GM12878 (cell line): Measurements from ENCODE around the gene CLIC5. TPM values are rescaled to one million over a fixed set of nuclear protein-coding genes. Genes with fewer than 3 reads are reported as not detected.

Experiments
- BHLHE40 ChIP-seq, 2 experiments: fragments of 450-650 bp in 1 of 2; IDR thresholded peaks; 2 replicates each; pipeline ENCODE4 v1.6.1; 2011 to 2017; ENCODE audit warnings: low read depth in 2 of 2, borderline replicate concordance in 1 of 2, improper control_type of control experiment in 1 of 2, low read length in 1 of 2, mild to moderate bottlenecking in 1 of 2
- CBFB ChIP-seq: IDR thresholded peaks from 2 replicates; pipeline ENCODE4 v1.6.1; 2016; ENCODE audit warnings: antibody characterized with exemption, low read depth
- EP300 ChIP-seq, 2 experiments: fragments of 150-350 bp in 1 of 2; IDR thresholded peaks; 2 replicates each; pipeline ENCODE4 v1.6.1; 2011 to 2012; ENCODE audit warnings: low read depth in 2 of 2, low read length in 2 of 2, borderline replicate concordance in 1 of 2, improper control_type of control experiment in 1 of 2, inconsistent platforms in 1 of 2; ENCODE audit not compliant: control insufficient read depth in 1 of 2
- HDAC6 ChIP-seq: fragments of 200-600 bp; sonication (generic); IDR thresholded peaks from one replicate; pipeline ENCODE4 v1.8.0; 2017; ENCODE audit warnings: antibody characterized with exemption; ENCODE audit not compliant: unreplicated experiment
- HDGF ChIP-seq: fragments of 450-650 bp; IDR thresholded peaks from 2 replicates; pipeline ENCODE4 v1.6.1; 2016; ENCODE audit warnings: antibody characterized with exemption
- NRF1 ChIP-seq: conservative IDR thresholded peaks from 2 replicates; pipeline ENCODE4 v1.6.1; 2011; ENCODE audit warnings: mild to moderate bottlenecking, low read depth, low read length, improper control_type of control experiment
- PML ChIP-seq: IDR thresholded peaks from 2 replicates; pipeline ENCODE4 v1.6.1; 2012; ENCODE audit warnings: low read length, inconsistent platforms
- POU2F2 ChIP-seq: IDR thresholded peaks from 3 replicates; pipeline ENCODE4 v1.6.1; 2011; ENCODE audit warnings: low read depth, mild to moderate bottlenecking, low read length, borderline replicate concordance
- TAF1 ChIP-seq: IDR thresholded peaks from 2 replicates; pipeline ENCODE4 v1.6.1; 2011; ENCODE audit warnings: mild to moderate bottlenecking, low read depth, low read length, borderline replicate concordance
- YBX1 ChIP-seq: fragments of 450-650 bp; IDR thresholded peaks from 2 replicates; pipeline ENCODE4 v1.6.1; 2016; ENCODE audit warnings: antibody characterized with exemption
- polyA plus RNA-seq, 11 experiments: library from polyadenylated mRNA; depleted of rRNA in 4 of 11; unstranded in 6 of 11; stranded (reverse) in 5 of 11; fragments of >200 nt; fragmentation: Nextera tagmentation in 4 of 11; fragmentation: Illumina TruSeq in 1 of 11; extraction: Ambion mirVana in 4 of 11; extraction: Trizol in 1 of 11; gene quantifications; 1 replicate in 1 of 11; 2 replicates in 10 of 11; pipeline versions ENCODE4 v1.2.1 to v1.2.3, GENCODE V29; 2011 to 2016; ENCODE audit warnings: inconsistent platforms in 2 of 11, missing spikeins in 2 of 11, low read depth in 1 of 11
- total RNA-seq, 4 experiments: library from RNA; depleted of rRNA in 3 of 4; stranded (reverse); fragments of >200 nt in 3 of 4; fragmentation: Illumina TruSeq in 1 of 4; extraction: Trizol in 1 of 4; gene quantifications; 2 replicates each; pipeline versions ENCODE4 v1.2.1 to v1.2.3, GENCODE V29; 2013 to 2021
- TF ChIP-seq, protein P1 (sequence below): fragments of 450-650 bp; IDR thresholded peaks from 2 replicates; pipeline ENCODE4 v1.6.1; 2016; ENCODE audit warnings: mild to moderate bottlenecking, moderate library complexity, borderline replicate concordance
- TF ChIP-seq, protein P2 (sequence below): fragments of 450-650 bp; IDR thresholded peaks from 2 replicates; pipeline ENCODE4 v1.6.1; 2017; ENCODE audit warnings: mild to moderate bottlenecking, moderate library complexity
- TF ChIP-seq, protein P3 (sequence below): fragments of 150-350 bp; IDR thresholded peaks from 2 replicates; pipeline ENCODE4 v1.6.1; 2014; ENCODE audit warnings: mild to moderate bottlenecking, low read depth, low read length
- TF ChIP-seq, protein P4 (sequence below): IDR thresholded peaks from 2 replicates; pipeline ENCODE4 v1.6.1; 2011; ENCODE audit warnings: low read depth, low read length, improper control_type of control experiment, borderline replicate concordance

The CLIC5 gene
- total and polyA plus RNA-seq, 10 of the 15 experiments (the other 5 are each of a cell fraction or from before 2014, with no cell fraction given) = 0.01 to 0.08 (median 0.02) TPM; not detected in 7

DNA sequence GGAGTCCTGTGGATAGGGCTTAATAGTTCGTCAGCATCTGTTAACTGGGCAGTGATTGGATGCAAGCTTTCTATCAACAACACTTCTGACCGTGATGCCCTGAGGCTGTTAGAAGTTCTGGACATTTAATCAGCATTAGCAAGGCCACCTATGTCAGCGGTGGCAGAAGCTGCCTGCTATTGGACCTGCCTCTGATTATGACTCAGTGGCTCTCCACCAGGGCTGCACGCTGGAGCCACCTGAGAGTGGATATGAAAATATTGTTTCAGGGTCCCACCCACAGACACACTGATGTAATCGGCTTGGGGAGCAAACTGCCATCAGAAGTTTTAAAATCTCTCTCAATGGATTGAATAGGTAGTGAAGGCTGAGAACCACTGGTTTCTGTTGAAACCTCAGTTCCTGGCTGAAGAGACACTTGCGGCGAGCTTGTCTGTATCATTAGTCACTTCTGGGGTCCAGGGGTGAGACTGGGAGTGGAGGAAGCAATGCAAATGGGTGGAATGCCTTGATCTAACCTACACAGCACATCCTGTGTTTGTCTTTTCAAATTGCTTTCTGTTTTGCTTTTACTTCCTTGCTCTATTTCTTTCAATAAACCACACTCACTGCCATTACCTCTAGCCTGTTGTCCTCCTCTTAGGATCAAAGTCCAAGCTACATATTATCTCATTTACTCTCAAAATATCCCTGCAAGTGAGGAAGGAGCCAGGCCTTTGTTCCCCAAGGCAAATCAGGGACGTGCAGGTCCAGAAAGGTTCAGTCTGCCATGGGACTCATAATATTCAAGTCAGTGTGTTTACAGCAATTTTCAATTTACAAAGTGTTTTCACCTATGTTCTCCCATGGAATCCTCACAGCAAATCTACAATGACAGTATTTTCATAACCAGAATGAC is 4.2 kb downstream of the CLIC5 start (continued):
- TF ChIP-seq, protein P1, sequence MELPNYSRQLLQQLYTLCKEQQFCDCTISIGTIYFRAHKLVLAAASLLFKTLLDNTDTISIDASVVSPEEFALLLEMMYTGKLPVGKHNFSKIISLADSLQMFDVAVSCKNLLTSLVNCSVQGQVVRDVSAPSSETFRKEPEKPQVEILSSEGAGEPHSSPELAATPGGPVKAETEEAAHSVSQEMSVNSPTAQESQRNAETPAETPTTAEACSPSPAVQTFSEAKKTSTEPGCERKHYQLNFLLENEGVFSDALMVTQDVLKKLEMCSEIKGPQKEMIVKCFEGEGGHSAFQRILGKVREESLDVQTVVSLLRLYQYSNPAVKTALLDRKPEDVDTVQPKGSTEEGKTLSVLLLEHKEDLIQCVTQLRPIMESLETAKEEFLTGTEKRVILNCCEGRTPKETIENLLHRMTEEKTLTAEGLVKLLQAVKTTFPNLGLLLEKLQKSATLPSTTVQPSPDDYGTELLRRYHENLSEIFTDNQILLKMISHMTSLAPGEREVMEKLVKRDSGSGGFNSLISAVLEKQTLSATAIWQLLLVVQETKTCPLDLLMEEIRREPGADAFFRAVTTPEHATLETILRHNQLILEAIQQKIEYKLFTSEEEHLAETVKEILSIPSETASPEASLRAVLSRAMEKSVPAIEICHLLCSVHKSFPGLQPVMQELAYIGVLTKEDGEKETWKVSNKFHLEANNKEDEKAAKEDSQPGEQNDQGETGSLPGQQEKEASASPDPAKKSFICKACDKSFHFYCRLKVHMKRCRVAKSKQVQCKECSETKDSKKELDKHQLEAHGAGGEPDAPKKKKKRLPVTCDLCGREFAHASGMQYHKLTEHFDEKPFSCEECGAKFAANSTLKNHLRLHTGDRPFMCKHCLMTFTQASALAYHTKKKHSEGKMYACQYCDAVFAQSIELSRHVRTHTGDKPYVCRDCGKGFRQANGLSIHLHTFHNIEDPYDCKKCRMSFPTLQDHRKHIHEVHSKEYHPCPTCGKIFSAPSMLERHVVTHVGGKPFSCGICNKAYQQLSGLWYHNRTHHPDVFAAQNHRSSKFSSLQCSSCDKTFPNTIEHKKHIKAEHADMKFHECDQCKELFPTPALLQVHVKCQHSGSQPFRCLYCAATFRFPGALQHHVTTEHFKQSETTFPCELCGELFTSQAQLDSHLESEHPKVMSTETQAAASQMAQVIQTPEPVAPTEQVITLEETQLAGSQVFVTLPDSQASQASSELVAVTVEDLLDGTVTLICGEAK = no peak
- TF ChIP-seq PML (no peak), HDGF (0 out of 2 replicates have a peak, but pooled peaks have one; percentile 18), HDAC6 (no peak), CBFB (no peak), BHLHE40 (IDR thresholded peaks at IDR 0.05; ENCODE audit: borderline replicate concordance in 1 of 2, low read depth in 2 of 2, low read length in 1 of 2) (peak in 1 of 2 experiments; percentile 31; a peak in 1 of 4 replicates), YBX1 (no peak), POU2F2 (peak; percentile 90; the same call in 2 of the 3 replicates), NRF1 (no peak), TAF1 (no peak), EP300 (IDR thresholded peaks at IDR 0.05; ENCODE audit: borderline replicate concordance in 1 of 2, control insufficient read depth in 1 of 2, low read depth in 2 of 2, low read length in 2 of 2) (0 out of 4 replicates have a peak, but pooled peaks of 1 of the 2 experiments have one; percentile 13)
- TF ChIP-seq, protein P2, sequence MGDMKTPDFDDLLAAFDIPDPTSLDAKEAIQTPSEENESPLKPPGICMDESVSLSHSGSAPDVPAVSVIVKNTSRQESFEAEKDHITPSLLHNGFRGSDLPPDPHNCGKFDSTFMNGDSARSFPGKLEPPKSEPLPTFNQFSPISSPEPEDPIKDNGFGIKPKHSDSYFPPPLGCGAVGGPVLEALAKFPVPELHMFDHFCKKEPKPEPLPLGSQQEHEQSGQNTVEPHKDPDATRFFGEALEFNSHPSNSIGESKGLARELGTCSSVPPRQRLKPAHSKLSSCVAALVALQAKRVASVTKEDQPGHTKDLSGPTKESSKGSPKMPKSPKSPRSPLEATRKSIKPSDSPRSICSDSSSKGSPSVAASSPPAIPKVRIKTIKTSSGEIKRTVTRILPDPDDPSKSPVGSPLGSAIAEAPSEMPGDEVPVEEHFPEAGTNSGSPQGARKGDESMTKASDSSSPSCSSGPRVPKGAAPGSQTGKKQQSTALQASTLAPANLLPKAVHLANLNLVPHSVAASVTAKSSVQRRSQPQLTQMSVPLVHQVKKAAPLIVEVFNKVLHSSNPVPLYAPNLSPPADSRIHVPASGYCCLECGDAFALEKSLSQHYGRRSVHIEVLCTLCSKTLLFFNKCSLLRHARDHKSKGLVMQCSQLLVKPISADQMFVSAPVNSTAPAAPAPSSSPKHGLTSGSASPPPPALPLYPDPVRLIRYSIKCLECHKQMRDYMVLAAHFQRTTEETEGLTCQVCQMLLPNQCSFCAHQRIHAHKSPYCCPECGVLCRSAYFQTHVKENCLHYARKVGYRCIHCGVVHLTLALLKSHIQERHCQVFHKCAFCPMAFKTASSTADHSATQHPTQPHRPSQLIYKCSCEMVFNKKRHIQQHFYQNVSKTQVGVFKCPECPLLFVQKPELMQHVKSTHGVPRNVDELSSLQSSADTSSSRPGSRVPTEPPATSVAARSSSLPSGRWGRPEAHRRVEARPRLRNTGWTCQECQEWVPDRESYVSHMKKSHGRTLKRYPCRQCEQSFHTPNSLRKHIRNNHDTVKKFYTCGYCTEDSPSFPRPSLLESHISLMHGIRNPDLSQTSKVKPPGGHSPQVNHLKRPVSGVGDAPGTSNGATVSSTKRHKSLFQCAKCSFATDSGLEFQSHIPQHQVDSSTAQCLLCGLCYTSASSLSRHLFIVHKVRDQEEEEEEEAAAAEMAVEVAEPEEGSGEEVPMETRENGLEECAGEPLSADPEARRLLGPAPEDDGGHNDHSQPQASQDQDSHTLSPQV = no peak
- TF ChIP-seq, protein P3, sequence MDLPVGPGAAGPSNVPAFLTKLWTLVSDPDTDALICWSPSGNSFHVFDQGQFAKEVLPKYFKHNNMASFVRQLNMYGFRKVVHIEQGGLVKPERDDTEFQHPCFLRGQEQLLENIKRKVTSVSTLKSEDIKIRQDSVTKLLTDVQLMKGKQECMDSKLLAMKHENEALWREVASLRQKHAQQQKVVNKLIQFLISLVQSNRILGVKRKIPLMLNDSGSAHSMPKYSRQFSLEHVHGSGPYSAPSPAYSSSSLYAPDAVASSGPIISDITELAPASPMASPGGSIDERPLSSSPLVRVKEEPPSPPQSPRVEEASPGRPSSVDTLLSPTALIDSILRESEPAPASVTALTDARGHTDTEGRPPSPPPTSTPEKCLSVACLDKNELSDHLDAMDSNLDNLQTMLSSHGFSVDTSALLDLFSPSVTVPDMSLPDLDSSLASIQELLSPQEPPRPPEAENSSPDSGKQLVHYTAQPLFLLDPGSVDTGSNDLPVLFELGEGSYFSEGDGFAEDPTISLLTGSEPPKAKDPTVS = no peak
- TF ChIP-seq, protein P4, sequence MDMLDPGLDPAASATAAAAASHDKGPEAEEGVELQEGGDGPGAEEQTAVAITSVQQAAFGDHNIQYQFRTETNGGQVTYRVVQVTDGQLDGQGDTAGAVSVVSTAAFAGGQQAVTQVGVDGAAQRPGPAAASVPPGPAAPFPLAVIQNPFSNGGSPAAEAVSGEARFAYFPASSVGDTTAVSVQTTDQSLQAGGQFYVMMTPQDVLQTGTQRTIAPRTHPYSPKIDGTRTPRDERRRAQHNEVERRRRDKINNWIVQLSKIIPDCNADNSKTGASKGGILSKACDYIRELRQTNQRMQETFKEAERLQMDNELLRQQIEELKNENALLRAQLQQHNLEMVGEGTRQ = no peak
